Renal pelvis (tissue), 4 donors: ENCODE results near the gene RFNG. TPM values are rescaled to one million over a fixed set of nuclear protein-coding genes. Genes with fewer than 3 reads are reported as not detected.
"Not testable (repeated sequence)": the region's sequence is repeated elsewhere in the genome, so short reads cannot be mapped to it uniquely, and the experiment has no call there.

ENCODE experiments used
- DNase-seq: peaks from one replicate; pipeline ENCODE4 v3.0.0-alpha.2; 2013
- polyA plus RNA-seq, 3 donors: library from polyadenylated mRNA; unstranded; fragments of 120-200 nt; gene quantifications; one replicate each; pipeline ENCODE4 v1.2.1, GENCODE V29; 2013; ENCODE audit not compliant: insufficient read length in 3 of 3

RFNG gene
- polyA plus RNA-seq, 3 donors, result 49.4 to 56.6 (median 54.8) TPM

DNA sequence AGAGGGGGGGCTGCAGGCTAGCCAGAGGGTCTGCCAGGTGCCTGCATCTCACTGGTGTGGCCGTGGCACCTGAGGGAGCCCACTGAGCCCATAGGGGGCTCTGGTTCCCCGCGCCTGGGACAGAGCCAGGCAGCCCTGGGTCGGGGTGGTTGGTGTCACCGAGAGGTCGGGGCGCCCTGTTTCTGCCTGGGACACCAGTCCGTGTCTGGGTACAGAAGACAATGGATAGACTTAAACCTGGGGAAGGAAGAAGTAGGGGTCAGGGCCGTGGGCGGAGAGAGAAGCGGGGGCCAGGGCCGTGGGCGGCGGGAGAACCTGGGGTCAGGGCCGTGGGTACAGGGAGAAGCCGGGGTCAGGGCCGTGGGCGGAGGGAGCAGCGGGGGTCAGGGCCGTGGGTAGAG, 3.0 kb downstream of the RFNG start:
- no peak for DNase-seq

DNA sequence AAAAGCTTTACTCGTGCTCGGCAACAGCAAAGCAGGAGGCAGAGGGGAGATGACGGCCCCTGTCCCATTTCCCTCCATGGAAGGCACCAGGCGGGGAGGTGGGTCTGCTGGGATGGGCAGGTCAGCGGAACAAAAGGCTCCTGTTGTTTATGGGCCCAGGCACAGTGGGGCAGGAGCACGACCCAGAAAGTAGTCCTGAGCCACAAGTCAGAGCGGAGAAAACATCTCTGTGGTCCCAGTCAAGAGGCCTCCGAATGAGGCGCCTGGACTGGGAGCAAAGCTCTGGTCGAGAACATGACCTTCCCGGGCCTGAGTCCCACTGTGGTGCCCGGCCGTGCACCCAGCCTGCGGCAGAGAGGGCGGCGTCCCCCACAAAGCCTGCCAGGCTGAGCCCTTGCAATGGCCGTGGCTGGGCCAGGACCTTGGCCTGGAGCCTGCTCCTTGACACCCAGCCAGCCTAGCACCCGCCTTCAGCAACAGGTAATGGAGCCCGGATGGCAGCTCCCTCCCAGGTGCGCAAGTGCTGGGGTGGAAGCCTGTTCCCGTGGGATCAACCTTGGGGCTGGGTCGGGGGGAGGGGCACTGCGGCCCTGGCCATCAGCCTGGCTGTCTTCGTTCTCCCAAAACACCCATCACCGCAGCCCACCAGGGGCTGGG, 3.6 kb downstream of the RFNG start:
- no peak for DNase-seq

DNA sequence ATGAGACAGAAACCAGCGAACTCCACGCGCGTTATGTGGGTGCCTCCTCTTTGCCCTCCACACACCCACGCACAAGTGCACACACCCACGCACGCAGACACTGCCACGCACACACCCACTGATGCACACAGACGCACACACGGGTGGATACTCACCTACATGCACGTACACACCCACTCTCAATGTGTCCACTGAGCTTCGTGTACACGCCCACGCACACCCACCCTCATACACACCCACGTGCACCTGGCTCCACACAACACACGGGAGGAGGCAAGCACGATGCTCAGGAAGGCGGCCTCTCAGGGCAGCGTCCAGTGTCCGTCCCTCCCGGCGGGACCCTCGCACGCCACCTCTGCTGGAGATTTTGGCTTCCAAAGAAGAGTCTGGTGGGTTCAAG, 4.2 kb downstream of the RFNG start:
- DNase-seq, result no peak

DNA sequence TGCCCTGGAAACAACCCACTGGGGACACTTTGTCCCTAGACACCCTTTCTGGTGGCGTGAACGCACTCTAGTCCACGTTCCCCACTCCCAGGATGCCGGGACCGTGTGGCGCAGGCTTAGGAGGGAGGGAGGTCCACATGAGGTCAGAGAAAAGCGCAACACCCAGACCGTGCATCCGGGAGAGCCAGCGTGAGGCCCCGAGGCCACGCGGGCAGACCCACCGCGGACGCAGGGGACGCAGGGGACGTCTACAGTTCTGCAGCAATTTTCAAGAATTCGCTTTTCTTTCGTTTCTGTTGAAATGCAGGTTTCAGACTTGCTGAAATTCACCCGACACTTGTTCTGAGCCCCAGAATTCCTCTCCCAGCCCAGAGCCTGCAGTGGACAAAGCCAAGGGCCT, 4.7 kb downstream of the RFNG start:
- DNase-seq, result no peak

DNA sequence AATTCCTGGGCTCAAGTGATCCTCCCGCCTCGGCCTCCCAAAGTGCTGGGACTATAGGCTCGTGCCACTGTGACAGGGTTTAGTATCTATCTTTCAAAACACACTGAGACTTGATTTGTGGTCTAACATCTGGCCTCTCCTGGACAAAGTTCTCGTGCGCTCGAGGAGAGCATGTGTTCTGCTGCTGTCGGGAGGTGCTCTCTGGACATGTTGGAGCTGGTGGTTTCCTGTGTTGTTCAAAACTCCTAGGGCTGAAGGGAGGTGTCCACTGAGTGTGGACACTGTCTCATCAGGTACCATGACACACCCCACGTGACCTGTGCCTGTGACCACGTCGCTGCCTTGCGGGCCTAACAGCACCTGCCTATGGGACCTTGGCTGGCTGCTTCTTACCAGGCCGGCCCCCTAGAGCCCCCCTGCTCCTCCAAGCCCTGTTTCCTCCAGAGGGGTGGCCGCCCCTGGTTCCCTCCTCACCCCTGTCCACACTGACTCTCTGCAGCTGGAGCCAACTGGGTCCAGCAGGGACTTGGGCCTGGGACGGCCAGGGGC, 5.6 kb downstream of the RFNG start:
- DNase-seq, result no peak

DNA sequence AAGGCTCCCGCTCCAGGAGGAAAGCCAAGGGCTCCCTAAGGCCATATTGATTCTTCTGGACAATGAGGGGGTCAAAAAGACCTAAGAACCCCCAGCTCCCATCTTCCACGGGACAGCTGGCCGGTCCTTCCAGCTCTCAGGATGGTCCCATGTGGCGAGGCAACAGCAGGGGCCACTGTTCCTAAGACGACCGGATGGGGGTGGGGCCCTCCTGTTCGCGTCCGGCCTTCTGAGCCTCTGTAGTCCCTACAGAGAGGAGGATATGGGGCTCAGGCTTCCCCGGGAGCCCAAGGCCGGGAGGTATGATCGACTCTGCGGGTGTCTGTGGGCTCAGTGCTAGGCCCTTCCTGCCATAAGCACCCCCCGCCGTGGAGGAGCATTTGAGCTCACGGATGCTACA, 8.1 kb downstream of the RFNG start:
- no peak for DNase-seq

DNA sequence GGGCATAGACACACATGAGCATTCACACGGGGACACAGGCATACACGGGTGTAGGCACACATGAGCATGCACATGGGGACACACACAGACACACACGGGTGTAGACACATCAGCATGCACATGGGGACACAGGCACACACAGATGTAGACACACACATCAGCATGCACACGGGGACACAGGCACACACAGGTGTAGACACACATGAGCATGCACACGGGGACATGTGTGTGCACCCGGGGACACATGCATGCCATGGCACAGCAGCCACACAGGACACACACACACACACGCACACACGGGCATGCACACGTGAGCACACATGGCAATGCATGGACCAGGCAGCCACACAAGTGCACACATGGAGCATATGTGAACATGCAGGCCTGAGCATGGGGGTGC, 9.0 kb downstream of the RFNG start:
- no peak for DNase-seq

DNA sequence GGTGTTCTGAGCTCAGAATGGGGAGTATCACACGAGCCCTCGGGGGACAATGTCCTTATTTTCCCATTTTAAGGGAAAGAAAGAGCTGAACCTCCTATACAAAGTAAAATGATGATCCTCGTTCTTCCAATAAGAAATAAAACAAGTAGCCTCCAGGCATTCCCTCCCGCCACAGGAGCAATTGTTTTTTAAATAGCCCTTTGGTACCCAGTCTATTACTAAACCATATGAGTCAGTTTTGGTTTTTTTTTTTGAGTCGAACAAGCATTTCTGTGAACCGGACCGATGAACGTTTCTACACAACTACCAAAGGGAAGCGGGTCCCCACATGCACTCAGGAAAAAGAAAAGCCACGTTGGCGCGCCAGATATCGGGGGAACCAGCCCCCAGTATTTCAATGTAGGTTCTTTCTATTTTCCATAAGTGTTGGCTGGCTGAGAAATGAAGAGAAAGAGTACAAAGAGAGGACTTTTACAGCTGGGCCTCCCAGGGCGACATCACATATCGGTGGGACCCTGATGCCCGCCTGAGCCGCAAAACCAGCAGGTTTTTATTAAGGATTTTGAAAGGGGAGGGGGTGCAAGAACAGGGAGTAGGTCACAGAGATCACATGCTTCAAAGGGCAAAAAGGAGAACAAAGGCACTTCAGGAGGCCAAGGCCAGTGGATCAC, 10.3 kb downstream of the RFNG start:
- DNase-seq, result no peak

DNA sequence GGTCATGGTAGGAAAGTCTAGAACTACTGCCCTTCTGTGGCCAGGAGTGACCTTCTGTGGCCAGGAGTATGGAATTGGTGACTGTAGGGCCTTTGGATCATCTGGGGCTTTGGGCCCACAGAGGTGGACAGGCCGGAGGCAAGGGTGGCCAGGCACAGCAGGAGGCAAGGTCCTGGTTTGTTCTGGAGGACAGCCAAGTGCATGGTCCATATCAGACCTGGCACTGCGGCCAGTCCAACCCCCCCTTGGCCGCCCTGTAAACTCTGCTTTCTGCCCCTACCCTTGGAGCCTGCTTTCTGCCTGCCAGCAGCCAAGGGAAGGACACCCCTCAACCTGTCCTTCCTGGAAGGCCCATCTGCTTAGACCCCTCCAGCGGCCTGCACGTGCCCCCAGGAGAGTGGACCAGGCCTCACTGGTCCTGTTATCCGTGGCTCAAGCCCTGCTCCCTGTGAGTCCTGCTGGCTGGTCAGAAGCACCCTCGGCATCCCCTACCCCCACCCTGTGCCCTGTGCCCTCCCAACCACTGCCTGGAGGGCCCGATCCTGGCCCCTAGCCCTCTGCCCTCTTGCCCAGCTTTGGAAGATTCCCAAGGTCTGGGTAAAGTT, 11.8 kb downstream of the RFNG start:
- DNase-seq, result no peak

DNA sequence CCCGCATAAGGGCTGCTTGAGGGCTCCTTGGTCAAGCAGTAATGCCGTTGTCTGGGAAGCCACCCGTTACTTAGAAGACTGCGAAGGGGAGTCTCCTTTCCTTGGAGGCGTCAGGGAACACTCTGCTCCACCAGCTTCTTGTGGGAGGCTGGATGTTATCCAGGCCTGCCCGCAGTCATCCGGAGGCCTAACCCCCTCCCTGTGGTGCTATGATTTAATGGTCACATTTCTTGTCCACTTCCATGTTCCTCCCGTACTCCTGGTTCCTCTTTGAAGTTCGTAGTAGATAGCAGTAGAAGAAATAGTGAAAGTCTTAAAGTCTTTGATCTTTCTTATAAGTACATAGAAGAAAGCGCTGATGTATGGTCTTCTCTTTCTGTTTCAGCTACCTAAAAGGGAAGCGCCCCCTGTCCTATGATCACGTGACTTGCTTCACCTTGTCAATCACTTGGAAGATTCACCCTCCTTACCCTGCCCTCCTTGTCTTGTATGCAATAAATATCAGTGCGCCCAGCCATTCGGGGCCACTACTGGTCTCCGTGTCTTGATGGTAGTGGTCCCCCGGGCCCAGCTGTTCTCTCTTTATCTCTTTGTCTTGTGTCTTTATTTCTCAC, 12.7 kb downstream of the RFNG start:
- not testable (repeated sequence) for DNase-seq

DNA sequence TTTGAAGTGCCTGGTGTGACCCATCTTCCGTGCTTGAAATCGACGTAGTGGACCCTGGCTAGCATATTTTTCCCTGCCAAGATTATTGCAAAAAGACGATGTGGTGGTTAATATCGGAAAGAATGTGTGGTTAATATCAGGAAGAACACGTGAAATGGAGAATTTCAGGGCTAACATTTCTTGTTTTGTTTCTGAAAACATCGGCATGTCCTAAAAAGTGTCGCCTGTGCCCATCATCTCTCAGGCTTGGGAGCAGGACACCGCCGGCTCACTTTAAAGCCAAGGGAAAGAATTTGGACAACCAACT, 13.8 kb downstream of the RFNG start:
- no peak for DNase-seq

DNA sequence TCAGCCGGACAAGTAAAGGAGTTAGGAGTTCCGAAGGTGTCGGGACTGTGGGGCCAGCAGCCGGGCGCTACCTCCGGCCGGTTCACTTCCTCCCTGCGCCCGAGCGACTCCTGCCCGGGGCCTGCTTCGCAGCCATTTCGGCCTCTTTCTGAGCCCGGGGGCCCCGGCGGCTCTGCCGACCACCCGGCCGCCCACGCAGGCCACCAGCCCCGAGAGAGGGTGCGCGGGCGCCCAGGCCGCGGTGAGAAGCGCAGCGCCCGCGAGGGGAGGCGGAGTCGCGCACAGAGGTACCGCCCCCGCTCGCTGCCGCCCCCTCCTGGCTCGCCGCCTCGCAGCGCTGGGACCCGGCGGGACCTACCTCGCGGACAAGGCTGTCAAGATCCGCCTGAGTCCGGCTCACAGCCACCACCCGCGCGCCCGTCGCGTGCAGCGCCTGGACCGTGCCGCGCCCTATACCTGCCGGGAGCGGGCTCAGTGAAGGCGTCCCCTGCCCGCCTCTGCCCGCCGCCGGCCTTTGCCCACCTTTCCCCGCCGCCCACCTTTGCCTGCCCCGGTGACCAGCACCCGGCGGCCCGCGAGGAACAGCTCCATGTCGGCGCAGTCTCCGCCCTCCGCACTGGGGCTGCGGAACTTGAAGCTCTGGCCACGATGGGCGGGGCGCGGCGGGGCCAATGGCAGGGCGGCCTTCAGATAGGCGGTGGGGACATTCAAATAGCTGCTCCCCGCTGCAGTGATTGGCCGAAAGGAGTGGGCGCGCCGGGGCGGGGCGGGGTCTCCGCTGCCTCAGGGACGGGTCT, 14.3 kb downstream of the RFNG start, which contains the start of gene DCXR:
DCXR (minus strand) TSS at position 606 of the 797 bp plus-strand sequence; CDS start at position 591, 15 bp downstream.
- peak; percentile 97 for DNase-seq

DNA sequence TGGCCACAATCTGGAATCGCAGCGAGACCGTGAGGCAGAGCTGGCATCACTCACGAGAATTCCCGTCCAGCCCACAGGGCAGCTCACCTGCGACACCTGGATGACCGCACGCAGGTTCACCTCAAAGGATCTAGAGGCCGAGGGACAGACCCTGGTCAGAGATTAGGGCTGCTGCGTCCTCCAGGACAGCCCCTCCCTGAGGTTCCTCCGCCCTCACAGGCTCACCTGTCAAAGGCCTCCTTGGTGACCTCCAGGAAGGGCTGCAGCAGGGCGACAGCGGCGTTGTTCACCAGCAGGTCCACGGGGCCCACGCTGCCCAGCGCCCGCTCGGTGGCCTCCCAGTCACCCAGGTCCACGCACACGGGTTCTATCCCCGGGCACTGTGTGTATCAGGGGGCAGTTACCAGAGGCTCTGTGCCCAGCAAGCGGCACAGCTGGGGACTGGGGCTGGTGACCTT, 14.9 kb downstream of the RFNG start:
- no peak for DNase-seq

DNA sequence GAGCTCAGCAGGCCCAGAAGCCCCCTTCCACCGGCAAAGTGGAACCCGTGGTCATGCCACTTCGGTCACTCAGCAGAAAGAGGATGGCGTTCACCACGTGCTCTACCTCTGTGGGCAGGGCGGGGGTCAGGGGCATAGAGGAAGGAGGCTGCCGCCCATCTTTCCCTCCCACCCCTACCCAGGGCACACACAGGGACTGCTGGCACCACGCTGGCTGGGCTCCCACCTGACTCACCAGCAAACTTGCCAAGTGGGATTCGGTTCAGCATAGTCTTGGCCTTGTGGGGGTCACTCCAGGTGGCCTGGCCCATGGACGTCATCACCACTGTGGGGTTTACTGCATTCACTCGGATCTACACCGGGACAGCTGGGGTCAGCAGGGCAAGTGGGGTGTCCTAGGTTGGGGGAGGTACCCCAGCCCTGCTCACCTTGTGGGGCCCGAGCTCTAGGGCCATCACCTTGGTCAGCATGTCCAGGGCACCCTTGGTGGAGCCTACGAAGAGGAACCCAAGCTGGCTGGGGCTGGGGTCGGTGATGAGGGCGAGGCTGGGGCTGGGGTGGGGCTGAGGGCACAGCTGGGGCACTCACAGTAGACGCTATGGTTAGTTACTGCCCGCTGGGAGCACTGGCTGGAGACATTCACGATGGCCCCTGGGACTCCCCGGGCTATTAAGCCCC, 15.5 kb downstream of the RFNG start:
- no peak for DNase-seq

DNA sequence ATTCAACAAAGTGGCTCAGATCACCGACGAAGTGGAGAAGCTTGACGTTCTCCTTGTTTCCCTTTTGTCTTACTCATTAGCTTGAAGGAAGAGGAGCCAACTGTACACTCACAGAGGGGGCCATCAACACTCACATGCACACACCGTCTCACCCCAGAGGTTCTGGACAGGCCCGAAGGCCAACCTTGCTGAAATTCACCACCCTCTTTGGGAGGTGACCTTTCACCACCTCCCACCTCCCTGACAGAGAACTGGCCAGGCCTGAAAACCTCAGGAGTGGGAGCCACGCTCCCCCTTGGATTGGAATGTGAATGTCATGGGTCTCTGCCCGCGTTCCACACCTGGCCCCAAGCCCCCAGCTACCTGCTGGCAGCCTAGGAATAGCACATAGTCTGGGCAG, 16.1 kb downstream of the RFNG start:
- DNase-seq, result no peak

DNA sequence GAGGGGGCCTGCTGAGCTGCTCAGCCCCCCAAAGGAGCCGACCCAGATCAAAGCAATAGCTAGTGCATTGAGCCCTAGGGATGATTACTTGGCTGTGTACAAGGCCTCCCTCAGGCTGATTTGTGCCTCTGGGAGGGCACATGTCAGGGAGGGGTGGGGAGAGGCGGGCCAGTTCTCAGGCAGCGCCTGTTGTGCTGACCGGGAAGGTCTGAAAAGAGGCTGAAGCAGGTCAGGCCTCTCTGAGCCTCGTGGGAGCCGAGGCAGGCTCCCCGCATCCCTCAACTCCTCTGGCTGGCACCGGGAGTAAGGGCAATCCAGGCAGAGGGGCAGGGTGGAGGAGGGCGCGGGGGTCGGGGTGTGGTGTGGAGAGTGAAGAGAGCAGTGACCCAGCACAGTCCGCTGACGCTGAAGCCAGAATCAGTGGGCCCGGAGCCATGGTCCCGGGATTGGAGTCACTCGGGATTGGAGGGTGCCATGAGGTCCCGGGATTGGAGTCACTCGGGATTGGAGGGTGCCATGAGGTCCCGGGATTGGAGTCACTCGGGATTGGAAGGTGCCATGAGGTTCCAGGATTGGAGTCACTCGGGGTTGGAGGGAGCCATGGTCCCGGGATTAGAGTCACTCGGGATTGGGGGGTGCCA, 17.1 kb downstream of the RFNG start:
- no peak for DNase-seq

DNA sequence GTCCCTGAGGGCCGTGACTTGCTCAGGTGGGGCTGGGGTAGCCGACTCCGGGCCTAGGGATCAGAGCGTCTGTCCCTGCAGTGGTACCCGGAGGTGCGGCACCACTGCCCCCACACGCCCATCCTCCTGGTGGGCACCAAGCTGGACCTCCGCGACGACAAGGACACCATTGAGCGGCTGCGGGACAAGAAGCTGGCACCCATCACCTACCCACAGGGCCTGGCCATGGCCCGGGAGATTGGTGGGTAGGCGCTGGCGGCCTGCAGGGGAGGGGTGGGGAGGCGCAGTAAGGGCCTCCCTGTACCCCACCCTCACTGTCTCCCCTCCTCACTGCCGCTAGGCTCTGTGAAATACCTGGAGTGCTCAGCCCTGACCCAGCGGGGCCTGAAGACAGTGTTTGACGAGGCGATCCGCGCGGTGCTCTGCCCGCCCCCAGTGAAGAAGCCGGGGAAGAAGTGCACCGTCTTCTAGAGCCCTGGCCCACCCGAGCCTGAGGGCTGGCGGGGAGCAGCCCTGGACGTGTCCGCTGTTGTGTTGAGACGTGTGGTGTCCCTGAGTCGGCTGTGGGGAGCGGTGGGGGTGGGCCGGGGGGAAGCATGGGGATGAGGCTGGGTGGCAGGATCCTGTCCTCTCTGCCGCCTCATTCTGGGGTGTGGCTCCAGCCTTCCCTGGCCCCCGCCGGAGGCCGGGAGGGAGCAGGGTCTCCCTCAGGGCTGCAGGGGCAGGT, 18.1 kb downstream of the RFNG start:
- DNase-seq, result no peak

DNA sequence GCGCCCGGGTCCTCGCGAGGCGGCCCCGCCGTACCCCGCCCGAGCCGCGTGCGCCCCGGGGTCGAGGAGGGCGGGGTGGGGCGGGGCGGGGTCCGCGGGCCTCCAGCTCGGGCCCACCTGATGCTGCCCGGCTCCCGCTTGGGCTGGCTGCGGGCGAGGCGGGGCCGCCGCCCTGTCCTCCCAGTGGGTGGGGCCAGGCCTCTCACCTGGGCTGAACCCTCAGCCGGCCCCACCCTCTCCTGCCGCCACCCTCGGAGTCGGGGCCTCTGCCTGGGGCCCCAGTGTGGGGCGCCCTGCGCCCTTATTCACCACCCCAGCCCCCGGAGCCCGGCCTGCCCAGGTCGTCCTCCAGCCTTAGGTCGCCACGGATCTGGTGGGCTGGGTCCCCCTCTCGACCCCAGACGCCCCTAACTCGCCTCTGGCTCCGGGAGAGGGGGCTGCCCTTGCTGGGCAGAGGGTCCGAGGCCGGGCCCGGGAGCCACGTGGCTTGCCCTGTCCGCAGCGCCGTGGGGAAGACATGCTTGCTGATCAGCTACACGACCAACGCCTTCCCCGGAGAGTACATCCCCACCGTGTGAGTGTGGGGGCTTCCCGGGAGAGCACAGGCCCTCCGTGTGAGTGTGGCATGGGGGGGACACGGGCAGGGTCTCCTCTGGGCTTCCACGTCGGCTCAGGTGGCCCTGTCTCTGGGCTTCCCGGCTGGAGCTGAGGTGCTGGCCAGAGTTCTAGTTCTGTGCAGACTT, 19.6 kb downstream of the RFNG start:
- no peak for DNase-seq

DNA sequence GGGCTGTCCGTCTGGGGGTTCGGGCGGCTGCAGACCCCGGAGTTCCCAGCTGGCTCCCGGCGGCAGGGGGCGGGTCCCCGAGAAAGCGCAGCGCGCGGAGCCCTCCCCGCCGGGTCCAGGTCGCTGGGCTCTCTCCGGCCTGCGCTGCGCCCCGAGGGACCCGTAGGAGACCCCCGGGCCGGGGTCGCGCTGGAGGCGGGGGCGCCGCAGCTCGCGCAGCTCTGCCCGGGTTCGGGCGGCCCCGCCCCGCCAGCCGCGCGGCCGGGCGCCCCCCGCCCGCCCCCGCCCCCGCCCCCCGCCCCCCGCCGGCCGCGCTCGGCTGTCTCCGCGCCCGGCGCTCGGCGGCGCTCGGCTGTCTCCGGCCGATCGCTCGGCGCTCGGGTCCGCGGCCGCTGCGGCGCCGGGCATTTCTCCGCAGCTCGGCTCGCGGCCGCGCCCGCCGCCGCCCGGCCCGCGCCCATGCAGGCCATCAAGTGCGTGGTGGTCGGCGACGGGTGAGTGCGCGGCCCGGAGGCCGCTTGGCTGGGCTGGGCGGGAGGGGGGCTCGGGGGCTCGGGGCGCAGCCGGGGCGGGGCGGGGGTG, 20.2 kb downstream of the RFNG start, which contains the start of gene RAC3:
RAC3 (plus strand) TSS at position 376 of the 582 bp plus-strand sequence; CDS start at position 460, 84 bp downstream.
- DNase-seq, result no peak
